Adrenal gland (tissue), 12 donors: ENCODE data around the gene MRPL36. TPM values are rescaled to one million over a fixed set of nuclear protein-coding genes. Genes with fewer than 3 reads are reported as not detected.

Experiments used
- DNase-seq, 7 donors: peaks; one replicate each; pipeline ENCODE4 v3.0.0-alpha.2; 2019 to 2020
- H3K27ac ChIP-seq, 5 donors: fragments of 200-600 bp; sonication (generic) in 4 of 5; 1 replicate in 3 of 5; 2 replicates in 2 of 5; pipeline versions ENCODE4 v1.5.1 to v1.8.0; 2016 to 2020; ENCODE audit warnings: mild to moderate bottlenecking in 1 of 5
- H3K27me3 ChIP-seq: fragments of 200-600 bp; 2 replicates; pipeline ENCODE4 v1.8.0; 2021
- H3K36me3 ChIP-seq, 2 donors: fragments of 200-600 bp; replicated peaks in 1 of 2; 1 replicate in 1 of 2; 2 replicates in 1 of 2; pipeline versions ENCODE4 v1.5.1 to v1.8.0; 2018 to 2022
- H3K4me1 ChIP-seq, 2 donors: fragments of 200-600 bp; replicated peaks in 1 of 2; 1 replicate in 1 of 2; 2 replicates in 1 of 2; pipeline versions ENCODE4 v1.5.1 to v1.8.0; 2018 to 2021
- H3K4me3 ChIP-seq, 4 donors: fragments of 200-600 bp; sonication (generic) in 3 of 4; one replicate each; pipeline ENCODE4 v1.5.1; 2016 to 2018
- H3K9me3 ChIP-seq, 3 donors: fragments of 200-600 bp; sonication (generic) in 1 of 3; replicated peaks in 1 of 3; 1 replicate in 2 of 3; 2 replicates in 1 of 3; pipeline versions ENCODE4 v1.5.1 to v1.8.0; 2016 to 2021
- CTCF ChIP-seq, 6 experiments: fragments of 450-650 bp in 4 of 6; fragments of 200-600 bp in 2 of 6; sonication (generic) in 1 of 6; IDR thresholded peaks; 1 replicate in 5 of 6; 2 replicates in 1 of 6; pipeline versions ENCODE4 v1.5.1 to v1.8.0; 2016 to 2021; ENCODE audit warnings: antibody characterized with exemption in 6 of 6, mild to moderate bottlenecking in 2 of 6, moderate library complexity in 1 of 6
- POLR2A ChIP-seq, 2 donors: fragments of 450-650 bp; IDR thresholded peaks; one replicate each; pipeline ENCODE4 v1.6.1; 2017; ENCODE audit warnings: antibody characterized with exemption in 2 of 2, mild to moderate bottlenecking in 2 of 2, moderate library complexity in 1 of 2
- WGBS, 4 donors: extraction: QIAGEN DNeasy Blood & Tissue Kit in 2 of 4; methylation state at CpG; one replicate each; pipeline versions ENCODE4 v1.1.5 to v1.1.7; 2013 to 2017; 5-methylcytosine and 5-hydroxymethylcytosine counted together
- intact Hi-C, 2 donors: fragments of 100-400 bp; cut with DNase I; formaldehyde crosslinking; loops; one replicate each; pipeline versions ENCODE4 v1.14.1 to v1.15.0; 2022 to 2023
- polyA plus RNA-seq, 3 donors: library from polyadenylated mRNA; stranded (reverse); fragments of 200-250 nt in 2 of 3; fragments of 350-450 nt in 1 of 3; fragmentation: Illumina TruSeq in 1 of 3; extraction: RNeasy Lipid Tissue Mini Kit (QIAGEN cat#74804) in 1 of 3; gene quantifications; one replicate each; pipeline ENCODE4 v1.2.3, GENCODE V29; 2013 to 2014
- total RNA-seq, 9 donors: library from RNA; depleted of rRNA in 4 of 9; stranded (reverse); fragments of >200 nt in 4 of 9; fragments of 120-200 nt in 1 of 9; fragmentation: NEBNext Ultra II Directional in 1 of 9; extraction: Animal tissue kit (Norgen Biotek cat#: 25700) in 1 of 9; gene quantifications; one replicate each; pipeline versions ENCODE4 v1.1.0 to v1.2.4, GENCODE V29; 2013 to 2023
- donor health status: healthy with polysubstance abuse.
- donor health status: Bipolar disorder and iron deficiency.
- donor health status: DM: yes; HTN: yes; CAD: no.
- donor health status: DM: no; HTN: no; CAD: no.
- donor health status: DM: no; HTN: no; CAD: no.
- donor health status: DM: yes; HTN: yes; CAD: no.

MRPL36 gene
- total and polyA plus RNA-seq, 12 donors: 23.3 to 97.4 (median 61.3) TPM

GRCh38 chr5:1777281-1778137 lies 22.1 kb downstream of the MRPL36 start:
- no peaks in the 10 kb centered on the region for H3K36me3 ChIP-seq
- intact Hi-C loops: no loop called here
- WGBS, 4 donors: 84 to 92% (median 86%) methylated on average over 28 to 31 of the region's 31 CpGs

DNA sequence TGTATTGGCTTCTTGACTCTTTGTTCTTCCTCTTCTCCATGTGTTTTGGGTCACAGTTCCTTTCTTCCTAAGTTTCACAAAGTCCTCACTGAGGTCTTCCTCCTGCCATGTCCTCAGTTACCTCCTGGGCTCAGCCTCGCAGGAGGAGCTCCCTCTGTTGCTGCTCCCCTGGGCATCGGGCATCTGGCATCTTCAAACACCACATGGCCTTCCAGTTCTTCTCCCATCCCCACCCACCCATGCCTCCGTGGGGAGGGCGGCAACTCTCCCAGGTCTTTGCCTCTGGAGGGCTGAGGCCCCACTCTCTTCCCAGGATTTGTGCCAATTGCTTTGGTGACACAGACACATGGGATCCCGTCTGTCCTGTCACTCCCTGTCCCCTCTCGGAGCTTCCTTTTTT lies 22.8 kb downstream of the MRPL36 start:
- Histone ChIP-seq H3K4me1 (no peaks in the 10 kb centered on the region), H3K36me3 (no peaks in the 10 kb centered on the region), H3K4me3 (no peak overlapping the region), H3K9me3 (no peaks in the 10 kb centered on the region), H3K27me3 (no peaks in the 10 kb centered on the region), H3K27ac (no peak overlapping the region)
- TF ChIP-seq CTCF (IDR thresholded peaks at IDR 0.05): no peak
- TF ChIP-seq POLR2A (IDR thresholded peaks at IDR 0.05): no peak
- 77 to 90% (median 83%) methylated on average over 6 of the region's 6 CpGs for WGBS, 4 donors
- no peak for DNase-seq
- intact Hi-C loops: no loop called here

More at GRCh38 chr5:1777281-1778137, 22.1 kb downstream of the MRPL36 start:
- no peak overlapping the region for H3K27ac ChIP-seq
- no peaks in the 10 kb centered on the region for H3K4me1 ChIP-seq
- TF ChIP-seq CTCF (IDR thresholded peaks at IDR 0.05) (no peak), POLR2A (IDR thresholded peaks at IDR 0.05) (no peak)
- H3K9me3 ChIP-seq: no peaks in the 10 kb centered on the region
- H3K27me3 ChIP-seq: no peaks in the 10 kb centered on the region
- H3K4me3 ChIP-seq: no peak overlapping the region
- DNase-seq: no peak

DNA sequence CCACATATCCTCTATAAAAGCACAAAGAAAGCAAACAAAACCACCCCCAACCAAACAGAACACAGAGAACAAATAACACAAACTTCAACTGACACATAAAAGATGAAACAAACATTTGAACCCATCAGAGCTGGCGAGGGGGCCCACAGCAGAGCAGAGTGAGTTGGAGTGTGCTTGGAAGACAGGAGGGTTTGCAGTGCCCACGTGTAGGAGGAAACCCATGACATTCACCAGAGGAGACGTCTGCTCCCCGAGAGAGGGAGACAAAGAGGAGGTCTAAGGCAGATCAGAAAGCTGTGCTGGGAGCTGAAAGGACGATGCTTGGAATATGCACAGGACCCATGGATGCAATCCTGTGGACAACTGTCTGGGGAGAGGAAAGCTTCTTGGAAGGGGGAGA lies 27.0 kb downstream of the MRPL36 start:
- TF ChIP-seq CTCF (IDR thresholded peaks at IDR 0.05): no peak
- no peak for TF ChIP-seq POLR2A (IDR thresholded peaks at IDR 0.05)
- 12 to 24% (median 20%) methylated on average over 5 of the region's 5 CpGs for WGBS, 4 donors
- Histone ChIP-seq H3K27me3 (no peaks in the 10 kb centered on the region), H3K36me3 (no peaks in the 10 kb centered on the region), H3K4me1 (no peaks in the 10 kb centered on the region), H3K9me3 (no peaks in the 10 kb centered on the region), H3K4me3 (no peak overlapping the region), H3K27ac (no peak overlapping the region)
- no peak for DNase-seq
- intact Hi-C loops: no loop called here

DNA sequence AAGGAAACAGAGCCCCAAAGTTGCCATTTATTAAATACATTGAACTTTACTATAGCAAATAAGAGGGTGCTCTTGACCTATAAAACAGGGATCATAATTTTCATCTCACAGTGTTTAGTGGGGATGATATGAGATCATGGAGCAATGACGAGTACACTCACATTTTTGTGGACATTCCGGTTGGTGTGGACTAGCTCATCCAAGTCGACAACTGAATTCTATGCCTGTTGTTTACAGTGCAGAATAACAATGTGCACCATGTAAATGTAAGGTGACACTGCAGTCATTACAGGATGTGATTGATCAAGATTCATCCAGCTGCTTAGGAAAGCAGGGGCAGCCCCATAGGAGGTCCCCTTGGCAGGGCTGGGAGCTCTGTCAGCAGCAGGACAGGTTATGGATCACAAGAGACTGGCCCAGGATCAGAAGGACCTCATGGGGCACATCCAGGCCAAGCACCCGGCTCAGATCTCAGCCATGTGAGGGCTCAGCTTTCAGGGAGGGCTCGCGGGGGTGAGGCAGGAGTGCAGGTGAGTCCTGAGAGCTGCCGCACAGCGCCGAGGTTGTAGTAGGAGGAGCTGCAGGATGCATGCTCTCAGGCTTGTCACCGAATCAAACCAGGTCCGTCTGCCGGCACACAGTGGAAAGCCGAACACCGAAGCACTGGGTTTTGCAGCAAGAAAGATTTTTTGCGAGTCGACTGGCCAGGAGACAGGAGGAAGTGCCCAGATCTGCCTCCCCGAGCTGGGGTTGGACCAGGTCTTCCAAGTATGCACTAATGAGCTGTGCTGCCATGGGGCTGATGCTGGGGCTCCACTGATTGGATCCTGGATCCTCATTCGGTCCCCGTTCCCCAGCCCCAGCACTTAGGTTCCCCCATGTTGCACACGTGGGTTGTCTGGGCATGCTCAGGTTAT lies 28.2 kb downstream of the MRPL36 start:
- TF ChIP-seq CTCF (IDR thresholded peaks at IDR 0.05) (no peak), POLR2A (IDR thresholded peaks at IDR 0.05) (no peak)
- Histone ChIP-seq H3K4me1 (no peaks in the 10 kb centered on the region), H3K36me3 (no peaks in the 10 kb centered on the region), H3K9me3 (no peaks in the 10 kb centered on the region), H3K27me3 (no peaks in the 10 kb centered on the region), H3K27ac (no peak overlapping the region), H3K4me3 (no peak overlapping the region)
- 68 to 71% (median 69%) methylated on average over 13 to 20 of the region's 20 CpGs for WGBS, 4 donors
- DNase-seq: no peak
- intact Hi-C loops: no loop called here
